ENCODE measurements around the gene ELFN1.

The ELFN1 gene

GRCh38 chr7:1643270-1644092, 26.6 kb upstream of the ELFN1 start:
- no peak for DNase-seq

GRCh38 chr7:1644341-1645070, 25.6 kb upstream of the ELFN1 start:
- DNase-seq: no peak

- DNase-seq: no peak
Observed at GRCh38 chr7:1645071-1645409, 25.0 kb upstream of the ELFN1 start.

DNA sequence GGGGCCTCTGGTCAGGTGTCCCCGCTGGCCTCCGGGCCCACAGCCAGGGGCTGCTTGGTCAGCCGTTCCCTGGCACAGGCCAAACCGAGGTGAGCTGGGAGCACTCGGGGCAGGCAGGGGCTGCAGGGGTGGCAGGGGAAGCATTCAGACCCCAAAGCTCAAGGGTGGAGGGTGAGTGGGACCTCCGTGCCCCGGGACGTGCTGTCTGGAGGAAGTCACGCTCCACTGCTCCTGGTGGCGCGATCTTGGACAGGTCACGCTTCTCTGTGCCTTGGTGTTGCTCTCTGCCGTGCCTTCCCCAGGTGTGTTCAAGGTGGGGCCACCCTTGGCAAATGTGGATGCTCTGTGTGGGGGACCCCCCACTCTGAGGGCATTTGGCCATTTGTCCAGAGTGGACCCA, 24.6 kb upstream of the ELFN1 start:
- no peak for DNase-seq

GRCh38 chr7:1646391-1646790, 23.7 kb upstream of the ELFN1 start:
- no peak for DNase-seq

DNA sequence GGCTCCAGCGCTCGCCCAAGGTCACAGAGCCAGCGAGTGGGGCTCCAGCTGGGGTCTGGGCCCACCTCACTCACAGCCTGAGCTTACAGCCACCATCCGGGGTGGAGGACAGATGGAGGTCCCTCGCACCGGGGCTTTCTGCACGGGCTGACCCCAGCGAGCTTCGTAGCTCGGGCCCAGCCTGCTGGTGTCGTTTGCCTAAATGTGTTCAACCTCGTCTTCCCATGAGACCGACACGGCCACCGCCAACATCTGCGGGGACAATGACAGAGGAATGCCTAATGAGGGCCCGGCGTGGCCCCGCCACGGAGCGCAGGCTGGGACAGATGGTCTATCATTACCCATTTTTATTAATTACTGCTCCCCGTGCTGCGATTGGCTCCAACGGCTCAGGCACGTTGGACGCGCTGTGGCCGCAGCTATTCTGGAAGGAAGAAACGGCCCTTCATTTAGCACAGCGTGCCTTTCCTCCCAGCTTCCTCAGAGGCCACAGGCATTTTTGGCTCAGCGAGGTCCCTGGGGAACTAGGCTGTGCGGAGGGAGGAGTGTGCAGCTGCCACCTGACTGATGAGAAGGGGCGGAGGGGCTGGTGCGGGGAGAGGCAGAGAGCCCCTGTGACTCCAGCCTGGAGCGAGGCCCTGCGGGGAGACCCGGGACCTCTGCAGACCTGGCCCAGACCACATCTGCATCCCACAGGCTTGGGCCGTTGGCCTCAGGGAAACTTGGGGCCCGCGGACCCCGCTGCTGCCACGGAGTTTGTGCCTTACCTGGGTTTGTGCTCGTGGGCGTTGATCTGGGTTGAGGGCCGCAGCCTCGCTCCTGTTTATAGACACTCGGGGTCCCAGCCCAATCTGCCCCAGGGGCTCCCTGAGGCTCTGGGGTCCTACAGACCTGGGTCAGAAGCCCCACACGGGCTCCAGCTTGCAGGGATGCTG, 22.9 kb upstream of the ELFN1 start:
- no peak for DNase-seq

DNA sequence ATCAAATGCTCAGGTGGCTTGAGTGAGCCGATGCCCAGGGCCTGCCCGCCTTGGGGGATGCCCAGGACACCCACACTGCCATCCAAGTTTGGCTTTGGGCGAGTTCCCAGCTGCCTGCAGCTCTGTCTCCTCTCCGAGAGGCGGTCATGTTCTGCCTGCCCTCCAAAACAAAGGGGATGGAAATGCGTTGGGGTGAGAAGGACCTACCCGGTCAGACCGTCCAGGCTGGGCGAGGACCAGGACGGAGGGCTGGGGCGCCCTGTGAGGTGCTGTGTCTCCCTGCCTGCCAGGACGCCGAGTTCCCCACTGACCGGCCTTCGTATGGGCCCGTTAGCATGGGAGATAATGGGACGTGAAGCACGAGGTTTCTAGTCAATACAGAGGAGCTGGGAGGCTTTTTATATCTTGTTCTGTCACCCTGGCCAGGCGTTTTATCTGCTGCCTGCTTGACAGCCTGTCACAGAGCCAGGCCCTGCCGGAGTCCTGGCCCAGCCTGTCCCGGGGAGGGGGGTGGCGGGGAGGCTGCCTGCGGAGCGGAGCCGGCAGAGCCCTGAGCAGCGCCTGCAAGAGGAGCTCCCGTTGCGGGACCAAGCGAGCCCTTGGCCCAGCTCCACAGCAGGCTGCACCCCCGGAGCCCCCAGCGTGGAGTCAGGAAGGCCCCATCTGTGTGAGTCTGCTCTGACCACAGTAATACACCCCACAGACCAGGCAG, 22.0 kb upstream of the ELFN1 start:
- no peak for DNase-seq

GRCh38 chr7:1649751-1650326, 20.2 kb upstream of the ELFN1 start:
- no peak for DNase-seq

DNA sequence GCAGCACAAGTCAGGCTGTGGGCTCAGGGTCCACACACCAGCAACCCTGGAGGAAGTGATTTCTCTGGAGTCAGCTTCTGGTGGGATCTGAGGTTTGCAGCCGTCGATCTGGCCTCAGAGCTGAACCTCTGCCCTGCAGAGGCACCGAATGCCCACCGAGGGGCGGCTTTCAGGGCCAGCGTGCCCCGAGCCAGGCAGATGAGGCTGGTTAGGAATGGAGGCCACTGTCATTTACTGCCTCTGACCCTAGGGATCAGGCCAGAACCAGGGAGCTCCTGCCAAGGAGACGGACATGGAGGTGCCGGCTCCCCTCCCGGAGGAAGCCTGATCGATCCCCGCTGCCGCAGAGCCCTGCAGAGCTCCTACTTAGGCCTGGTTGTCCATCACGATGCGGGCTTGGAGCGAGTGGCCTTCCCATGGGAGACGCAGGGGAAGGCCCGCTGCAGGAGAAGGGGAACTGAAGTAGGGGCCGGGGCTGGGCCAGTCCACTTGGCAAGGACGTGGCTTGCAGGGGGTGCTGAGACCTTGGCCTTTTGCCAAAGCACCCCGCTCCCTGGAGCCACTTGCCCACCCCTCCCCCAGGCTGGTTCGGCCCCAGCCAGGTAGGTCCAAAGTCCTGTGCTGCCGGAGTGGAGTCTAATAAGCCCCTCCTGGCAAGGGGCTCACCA, 19.6 kb upstream of the ELFN1 start:
- DNase-seq: no peak

GRCh38 chr7:1651031-1651446, 19.0 kb upstream of the ELFN1 start:
- DNase-seq: no peak

GRCh38 chr7:1651891-1652290, 18.2 kb upstream of the ELFN1 start:
- no peak for DNase-seq

GRCh38 chr7:1653500-1653899, 16.6 kb upstream of the ELFN1 start:
- DNase-seq: no peak

GRCh38 chr7:1654111-1654510, 16.0 kb upstream of the ELFN1 start:
- no peak for DNase-seq

DNA sequence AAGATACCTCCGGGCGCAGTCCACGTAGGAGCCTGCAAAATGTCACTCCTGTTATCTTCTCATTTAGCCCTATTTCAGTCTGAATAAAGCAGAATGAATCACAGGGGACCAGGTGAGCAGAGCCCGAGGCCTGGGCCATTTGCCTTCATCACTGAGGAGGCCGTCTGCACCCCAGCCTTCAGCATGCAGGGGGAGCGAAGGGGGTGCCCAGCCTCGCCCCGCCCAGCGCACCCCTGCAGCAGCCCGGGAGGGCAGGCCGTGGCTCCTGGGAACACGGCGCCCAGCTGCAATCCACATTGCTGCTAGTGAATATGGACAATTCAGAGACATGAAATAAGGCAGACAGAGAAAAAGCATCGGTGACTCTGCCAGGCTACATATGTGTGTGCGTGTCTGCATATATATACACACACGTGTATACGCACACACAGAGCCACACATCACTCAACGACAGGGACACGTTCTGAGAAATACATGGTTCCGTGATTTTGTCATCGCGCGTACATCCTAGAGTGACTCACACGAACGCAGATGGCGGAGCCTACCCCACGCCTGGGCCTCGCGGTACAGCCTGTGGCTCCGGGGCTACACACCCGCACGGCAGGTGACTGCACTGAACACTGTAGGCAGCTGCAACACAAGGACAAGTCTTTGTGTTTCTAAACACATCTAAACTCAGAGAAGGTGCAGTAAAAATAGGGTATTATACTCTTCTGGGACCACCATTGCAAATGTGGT, 15.2 kb upstream of the ELFN1 start:
- DNase-seq: no peak

DNA sequence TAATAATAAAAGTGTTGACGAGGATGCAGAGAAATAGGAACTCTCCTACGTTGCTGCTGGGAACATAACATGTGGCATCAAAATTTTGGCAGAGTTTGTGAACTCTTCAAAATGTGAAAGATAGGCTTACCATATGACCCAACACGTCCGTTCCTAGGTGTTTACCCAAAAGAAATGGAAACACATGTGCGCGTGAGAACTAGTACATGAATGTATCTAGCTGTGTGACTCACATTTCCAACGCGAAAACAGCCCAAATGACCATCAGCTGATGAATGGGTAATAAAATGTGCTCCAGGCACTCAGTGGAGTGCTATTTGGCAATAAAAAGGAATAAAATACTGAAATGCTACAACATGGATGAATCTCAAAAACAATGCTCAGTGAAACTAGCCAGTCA, 10.4 kb upstream of the ELFN1 start:
- DNase-seq: no peak

DNA sequence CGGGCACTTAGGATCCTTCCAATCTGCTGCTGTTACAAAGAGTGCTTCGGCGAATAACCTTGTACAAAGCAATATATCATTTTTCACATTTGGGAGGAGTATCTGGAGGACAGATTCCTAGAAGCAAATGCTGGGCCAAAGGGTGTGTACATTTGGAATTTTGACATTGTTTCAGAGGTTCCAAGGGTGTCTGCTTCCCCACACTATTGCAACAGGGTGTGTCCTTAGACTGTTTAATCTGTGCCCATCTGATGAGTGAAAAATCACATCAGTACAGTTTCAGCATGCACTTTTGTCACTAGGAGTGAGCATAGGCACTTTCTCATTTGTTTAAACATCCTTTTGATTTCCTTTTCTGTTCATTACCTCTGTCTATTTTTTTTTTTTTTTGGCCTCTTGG, 8.6 kb upstream of the ELFN1 start:
- DNase-seq: no peak

DNA sequence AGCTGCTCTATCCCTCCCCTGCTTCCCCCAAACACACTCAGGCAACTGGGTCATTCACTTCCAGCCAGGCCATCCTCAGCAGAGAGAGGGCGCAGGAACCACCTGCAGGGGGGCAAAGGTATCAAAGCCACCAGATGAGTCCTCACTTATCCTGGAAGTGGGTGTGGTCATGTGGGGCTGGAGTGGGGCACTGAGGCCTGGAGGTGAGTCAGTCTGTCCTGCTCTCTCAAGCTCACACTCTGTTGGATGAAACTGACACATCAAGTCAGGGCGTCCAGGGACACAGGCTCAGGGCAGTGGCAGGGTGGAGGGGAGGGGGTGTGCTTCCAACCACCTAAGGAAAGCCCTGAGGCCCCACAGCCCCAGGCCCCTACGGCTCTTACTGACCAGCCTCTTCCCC, 8.0 kb upstream of the ELFN1 start:
- DNase-seq: no peak

DNA sequence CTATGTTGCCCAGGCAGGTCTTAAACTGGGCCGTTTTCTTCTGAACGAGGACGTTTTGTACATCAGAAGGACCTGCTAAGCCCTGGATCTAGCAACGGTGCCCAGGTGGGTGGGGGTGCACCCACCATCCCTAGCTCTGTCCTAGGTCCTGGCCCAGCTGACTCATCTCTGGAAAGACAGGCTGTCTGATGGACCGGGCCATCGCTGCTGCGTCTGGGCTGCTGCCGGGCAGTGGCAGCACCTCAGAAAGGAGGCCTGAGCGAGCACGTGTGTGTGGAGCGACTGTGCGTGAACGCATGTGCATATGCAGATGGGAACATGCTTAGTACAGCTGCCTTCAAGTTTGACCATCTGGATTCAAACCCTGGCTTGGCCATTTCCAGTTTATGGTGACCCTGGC, 7.3 kb upstream of the ELFN1 start:
- DNase-seq: no peak

- no peak for DNase-seq
Observed at GRCh38 chr7:1663223-1663622, 6.9 kb upstream of the ELFN1 start.

GRCh38 chr7:1663857-1664651, 6.0 kb upstream of the ELFN1 start:
- no peak for DNase-seq
